ENCODE results near the gene ZNF366.

DNA sequence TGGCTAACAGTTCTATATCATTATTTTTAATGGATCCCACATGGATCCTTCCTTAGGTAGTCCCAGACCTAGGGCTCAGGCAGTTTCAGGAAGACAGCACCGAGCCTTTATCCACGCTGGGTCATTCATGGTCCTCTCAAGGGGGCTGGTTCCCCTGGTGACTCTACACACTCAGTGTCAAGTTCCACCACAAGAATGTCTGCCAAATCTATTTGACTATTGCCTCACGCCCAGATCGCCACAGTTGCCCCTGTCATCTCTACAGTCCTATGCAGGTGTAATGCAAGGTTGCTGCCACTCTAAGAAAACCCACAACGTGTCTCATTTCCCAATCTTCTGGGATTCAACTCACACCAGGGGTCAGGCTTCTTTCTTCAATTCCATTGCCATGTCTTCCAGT lies 8.0 kb upstream of the ZNF366 start:
- no peak for TF ChIP-seq POLR2A (IDR thresholded peaks at IDR 0.05; ENCODE audit: low read length)
- TF ChIP-seq ZSCAN20 (CRISPR knock-in tag; IDR thresholded peaks at IDR 0.05), result no peak
- TF ChIP-seq, protein P1, sequence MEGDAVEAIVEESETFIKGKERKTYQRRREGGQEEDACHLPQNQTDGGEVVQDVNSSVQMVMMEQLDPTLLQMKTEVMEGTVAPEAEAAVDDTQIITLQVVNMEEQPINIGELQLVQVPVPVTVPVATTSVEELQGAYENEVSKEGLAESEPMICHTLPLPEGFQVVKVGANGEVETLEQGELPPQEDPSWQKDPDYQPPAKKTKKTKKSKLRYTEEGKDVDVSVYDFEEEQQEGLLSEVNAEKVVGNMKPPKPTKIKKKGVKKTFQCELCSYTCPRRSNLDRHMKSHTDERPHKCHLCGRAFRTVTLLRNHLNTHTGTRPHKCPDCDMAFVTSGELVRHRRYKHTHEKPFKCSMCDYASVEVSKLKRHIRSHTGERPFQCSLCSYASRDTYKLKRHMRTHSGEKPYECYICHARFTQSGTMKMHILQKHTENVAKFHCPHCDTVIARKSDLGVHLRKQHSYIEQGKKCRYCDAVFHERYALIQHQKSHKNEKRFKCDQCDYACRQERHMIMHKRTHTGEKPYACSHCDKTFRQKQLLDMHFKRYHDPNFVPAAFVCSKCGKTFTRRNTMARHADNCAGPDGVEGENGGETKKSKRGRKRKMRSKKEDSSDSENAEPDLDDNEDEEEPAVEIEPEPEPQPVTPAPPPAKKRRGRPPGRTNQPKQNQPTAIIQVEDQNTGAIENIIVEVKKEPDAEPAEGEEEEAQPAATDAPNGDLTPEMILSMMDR (IDR thresholded peaks at IDR 0.05), result no peak
- TF ChIP-seq RAD21 (conservative IDR thresholded peaks at IDR 0.05 in 1 of 2, IDR thresholded peaks at IDR 0.05 in 1 of 2), result no peak
- TF ChIP-seq BHLHE40 (IDR thresholded peaks at IDR 0.05; ENCODE audit: low read depth, low read length), result no peak

Data from A549 (cell line).